Activated T-cell treated with anti-CD3 and anti-CD28 coated beads, Interleukin-2, amount 50 U/mL, for 24 hours (primary cell): ENCODE data around the gene SLC24A3.
"Not testable (repeated sequence)": the region's sequence is repeated elsewhere in the genome, so short reads cannot be mapped to it uniquely, and the experiment has no call there.

ENCODE experiments used
- DNase-seq: peaks from one replicate; pipeline ENCODE4 v3.0.0-alpha.2; 2020
- H3K27ac Mint-ChIP-seq: 2 replicates; pipeline ENCODE4 v1.8.0; 2020; ENCODE audit warnings: mild to moderate bottlenecking, mixed read lengths
- H3K27me3 Mint-ChIP-seq: 2 replicates; pipeline ENCODE4 v1.8.0; 2020; ENCODE audit warnings: mixed read lengths
- H3K36me3 Mint-ChIP-seq: 2 replicates; pipeline ENCODE4 v1.8.0; 2020; ENCODE audit warnings: low read depth, mixed read lengths
- H3K4me1 Mint-ChIP-seq: 2 replicates; pipeline ENCODE4 v1.8.0; 2020; ENCODE audit warnings: low read depth, mixed read lengths
- H3K4me3 Mint-ChIP-seq: 2 replicates; pipeline ENCODE4 v1.8.0; 2020; ENCODE audit warnings: mild to moderate bottlenecking, moderate library complexity, mixed read lengths
- H3K9me3 Mint-ChIP-seq: 2 replicates; pipeline ENCODE4 v1.8.0; 2020; ENCODE audit warnings: mixed read lengths

The SLC24A3 gene

DNA sequence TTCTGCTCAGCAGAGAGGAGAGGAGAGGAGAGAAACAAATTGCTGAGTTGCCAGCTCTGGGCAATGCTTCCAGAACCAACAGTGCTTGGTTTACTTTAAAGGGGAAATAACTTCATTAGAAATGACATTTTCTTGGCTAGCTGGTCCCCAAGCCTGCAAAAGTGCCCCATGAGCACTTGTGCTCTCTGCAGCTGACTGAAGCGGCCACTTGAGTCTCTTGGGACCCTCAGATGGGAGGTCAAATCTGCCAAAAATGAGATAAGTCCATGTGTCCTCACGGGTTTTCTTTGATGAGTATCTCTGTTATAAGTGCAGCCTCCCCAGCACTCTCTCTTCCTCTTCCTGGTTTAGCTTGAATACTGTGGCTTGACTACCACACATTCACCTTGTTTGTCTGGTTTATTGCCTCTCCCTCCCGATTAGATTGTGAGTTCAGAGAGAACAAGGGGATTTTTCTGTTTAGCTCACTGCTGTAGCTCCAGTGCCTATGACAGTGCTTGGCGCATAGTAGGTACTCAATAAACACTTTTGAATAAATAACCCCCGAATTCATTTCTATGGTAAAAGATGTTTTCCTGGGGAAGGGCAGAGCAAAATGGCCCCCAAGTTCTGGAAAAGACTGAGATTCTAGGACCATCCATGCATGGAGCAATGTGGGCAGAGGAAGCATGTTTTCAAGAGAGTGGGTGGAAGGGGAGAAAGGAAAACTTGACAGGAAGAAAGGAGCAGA is 538.6 kb downstream of the SLC24A3 start:
- no peak overlapping the region for H3K27ac Mint-ChIP-seq
- H3K27me3 Mint-ChIP-seq: peaks cover 21% of the 10 kb centered on the region
- DNase-seq: no peak
- H3K4me1 Mint-ChIP-seq: no peaks in the 10 kb centered on the region
- no peak overlapping the region for H3K4me3 Mint-ChIP-seq
- H3K9me3 Mint-ChIP-seq: peaks cover 1% of the 10 kb centered on the region
- H3K36me3 Mint-ChIP-seq: no peaks in the 10 kb centered on the region

GRCh38 chr20:19754201-19754600 is 541.8 kb downstream of the SLC24A3 start:
- not testable (repeated sequence) for H3K4me1 Mint-ChIP-seq, H3K27ac Mint-ChIP-seq, H3K4me3 Mint-ChIP-seq, H3K36me3 Mint-ChIP-seq, H3K9me3 Mint-ChIP-seq, DNase-seq
- H3K27me3 Mint-ChIP-seq: peaks cover 41% of the 10 kb centered on the region

DNA sequence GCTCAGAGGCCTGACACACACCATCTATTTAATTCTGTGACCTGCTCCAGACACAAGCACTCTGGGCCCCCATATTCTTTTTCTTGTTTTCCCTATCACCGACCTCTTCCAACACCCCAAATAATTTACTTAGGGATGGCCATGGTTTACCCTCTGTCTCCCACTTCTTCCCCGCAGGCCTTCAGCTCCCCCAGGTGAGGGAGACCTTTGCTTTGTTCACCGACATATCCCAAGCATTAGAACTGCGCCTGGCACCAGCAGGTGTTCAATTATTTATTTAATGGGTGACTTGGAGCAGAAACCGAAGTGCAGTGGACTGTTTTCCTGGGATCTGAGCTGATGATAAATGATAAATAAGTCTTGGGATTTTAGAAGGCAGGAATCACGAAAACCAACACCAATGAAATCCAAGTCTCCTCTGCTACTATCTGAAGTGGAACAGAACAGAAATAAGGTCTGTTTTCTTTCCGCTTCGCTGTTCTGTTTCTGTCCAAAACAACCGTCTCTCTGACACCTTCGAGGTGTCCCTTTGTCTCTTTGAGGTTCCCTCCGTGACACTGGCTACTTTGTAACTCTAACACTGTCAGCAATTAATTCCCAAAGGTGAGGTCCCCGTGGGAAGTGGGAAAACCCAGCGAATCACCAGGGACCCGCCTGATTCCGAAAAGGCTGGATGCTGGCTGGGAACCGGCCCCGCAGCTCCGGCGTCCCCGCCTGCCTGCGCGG is 544.5 kb downstream of the SLC24A3 start:
- DNase-seq: no peak
- no peak overlapping the region for H3K27ac Mint-ChIP-seq
- no peaks in the 10 kb centered on the region for H3K9me3 Mint-ChIP-seq
- no peaks in the 10 kb centered on the region for H3K36me3 Mint-ChIP-seq
- H3K27me3 Mint-ChIP-seq: peaks cover 54% of the 10 kb centered on the region
- H3K4me1 Mint-ChIP-seq: peaks cover 2% of the 10 kb centered on the region
- no peak overlapping the region for H3K4me3 Mint-ChIP-seq

GRCh38 chr20:19757487-19758132 is 545.2 kb downstream of the SLC24A3 start:
- Mint-ChIP-seq H3K4me3 (peak overlapping the region; percentile 46), H3K4me1 (peaks cover 2% of the 10 kb centered on the region), H3K27me3 (peaks cover 60% of the 10 kb centered on the region), H3K9me3 (no peaks in the 10 kb centered on the region), H3K27ac (no peak overlapping the region), H3K36me3 (no peaks in the 10 kb centered on the region)
- peak; percentile 31 for DNase-seq

GRCh38 chr20:19758133-19758500 is 545.7 kb downstream of the SLC24A3 start, which contains the start of gene RIN2:
Gene RIN2, plus strand, starts transcription at chr20:19758258. Its CDS starts 131,344 bp downstream, at chr20:19889602.
- Mint-ChIP-seq H3K36me3 (no peaks in the 10 kb centered on the region), H3K27me3 (peaks cover 60% of the 10 kb centered on the region), H3K4me1 (peaks cover 2% of the 10 kb centered on the region), H3K9me3 (no peaks in the 10 kb centered on the region), H3K27ac (no peak within 1 kb of the TSS), H3K4me3 (peak within 1 kb of the TSS; percentile 46)
- DNase-seq: no peak

DNA sequence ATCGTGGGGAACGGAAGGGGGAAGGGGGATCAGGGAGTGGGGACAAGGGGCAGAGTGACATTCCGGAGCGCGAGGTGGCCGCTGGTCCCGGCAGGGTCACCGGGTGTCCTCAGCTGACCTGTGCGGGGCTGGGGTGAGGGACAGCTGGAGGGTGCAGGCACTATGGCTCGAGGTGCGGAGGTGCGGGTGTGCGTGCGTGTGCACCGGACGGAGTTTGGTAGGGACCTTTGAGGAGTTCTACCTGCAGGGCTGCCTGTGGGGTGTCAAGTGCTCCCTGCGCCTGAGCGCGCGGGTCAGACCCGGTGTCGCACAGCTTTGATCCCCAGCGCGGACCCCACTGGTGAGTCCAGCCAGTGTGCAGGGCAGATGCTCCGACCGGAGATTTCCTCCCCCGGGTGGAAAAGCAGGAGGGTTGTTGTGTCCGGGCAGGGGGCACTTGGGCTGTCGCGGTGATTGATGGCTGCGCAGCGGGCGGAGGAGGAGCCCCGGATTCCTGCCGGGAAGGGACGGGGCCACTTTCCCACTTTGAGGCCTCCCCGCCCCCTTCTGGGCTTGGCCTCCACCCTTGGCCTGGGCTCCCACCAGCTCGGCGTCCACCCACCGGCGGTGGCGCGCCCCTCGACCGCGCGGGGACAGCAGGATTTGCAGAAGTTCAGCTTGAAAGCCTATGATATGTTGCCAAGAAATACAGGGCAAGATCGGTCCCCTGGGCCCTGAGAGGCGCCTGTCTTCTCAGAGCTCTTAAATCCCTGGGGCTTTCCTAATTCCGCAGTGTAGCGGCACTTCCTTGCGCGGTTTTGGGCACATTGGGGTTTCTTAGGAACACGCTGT is 546.3 kb downstream of the SLC24A3 start:
- Mint-ChIP-seq H3K27me3 (peaks cover 57% of the 10 kb centered on the region), H3K36me3 (no peaks in the 10 kb centered on the region), H3K9me3 (no peaks in the 10 kb centered on the region), H3K4me1 (peaks cover 2% of the 10 kb centered on the region), H3K4me3 (peak overlapping the region; percentile 27), H3K27ac (no peak overlapping the region)
- no peak for DNase-seq

DNA sequence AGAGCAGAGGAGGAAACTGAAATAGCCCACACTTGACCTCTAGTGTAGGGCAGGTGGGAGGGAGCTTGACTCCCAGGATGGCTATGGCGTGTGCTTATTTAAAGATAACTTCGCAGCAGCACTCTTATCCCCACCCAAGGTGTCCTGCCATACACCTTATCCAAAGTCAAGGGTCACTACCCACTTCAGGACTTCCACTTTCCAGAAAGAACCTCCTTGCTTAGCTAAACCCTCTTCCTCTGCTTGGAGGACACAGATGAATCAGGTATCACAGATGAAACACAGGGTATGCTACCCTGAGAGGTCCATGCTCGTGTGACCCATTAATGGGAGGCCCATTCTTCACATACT is 547.9 kb downstream of the SLC24A3 start:
- no peak overlapping the region for H3K27ac Mint-ChIP-seq
- no peak overlapping the region for H3K4me3 Mint-ChIP-seq
- peaks cover 57% of the 10 kb centered on the region for H3K27me3 Mint-ChIP-seq
- no peaks in the 10 kb centered on the region for H3K9me3 Mint-ChIP-seq
- peaks cover 2% of the 10 kb centered on the region for H3K4me1 Mint-ChIP-seq
- H3K36me3 Mint-ChIP-seq: no peaks in the 10 kb centered on the region
- DNase-seq: no peak

- H3K36me3 Mint-ChIP-seq: no peaks in the 10 kb centered on the region
- peaks cover 55% of the 10 kb centered on the region for H3K27me3 Mint-ChIP-seq
- H3K4me3 Mint-ChIP-seq: no peak overlapping the region
- H3K9me3 Mint-ChIP-seq: no peaks in the 10 kb centered on the region
- no peak for DNase-seq
- H3K4me1 Mint-ChIP-seq: peaks cover 2% of the 10 kb centered on the region
- H3K27ac Mint-ChIP-seq: no peak overlapping the region
These were observed 548.9 kb downstream of the SLC24A3 start for GRCh38 chr20:19761326-19761725.

DNA sequence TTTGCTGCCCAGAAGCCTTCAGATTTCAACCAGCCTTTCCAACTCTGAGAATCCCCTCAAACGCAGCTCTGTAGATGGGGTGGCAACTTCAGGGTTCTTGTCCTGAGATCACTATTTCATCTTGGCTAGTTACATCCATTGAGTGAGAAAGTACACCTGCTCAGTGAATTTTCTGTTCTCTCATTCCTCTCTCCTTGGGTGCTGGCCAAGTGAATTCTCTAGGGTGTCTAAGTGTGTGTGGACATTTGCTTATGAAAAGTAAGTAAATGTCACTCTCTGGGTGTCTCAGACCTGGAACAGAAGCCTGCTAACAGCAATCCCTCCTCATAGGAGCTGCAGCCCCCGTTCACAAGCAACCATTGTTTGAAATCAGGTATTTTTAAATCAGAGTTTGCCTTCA is 549.4 kb downstream of the SLC24A3 start:
- no peak for DNase-seq
- H3K9me3 Mint-ChIP-seq: no peaks in the 10 kb centered on the region
- no peaks in the 10 kb centered on the region for H3K36me3 Mint-ChIP-seq
- peaks cover 53% of the 10 kb centered on the region for H3K27me3 Mint-ChIP-seq
- peaks cover 2% of the 10 kb centered on the region for H3K4me1 Mint-ChIP-seq
- no peak overlapping the region for H3K4me3 Mint-ChIP-seq
- H3K27ac Mint-ChIP-seq: no peak overlapping the region

GRCh38 chr20:19764207-19764606 is 551.8 kb downstream of the SLC24A3 start:
- H3K4me1 Mint-ChIP-seq: no peaks in the 10 kb centered on the region
- H3K27me3 Mint-ChIP-seq: peaks cover 42% of the 10 kb centered on the region
- no peak overlapping the region for H3K4me3 Mint-ChIP-seq
- H3K9me3 Mint-ChIP-seq: no peaks in the 10 kb centered on the region
- no peaks in the 10 kb centered on the region for H3K36me3 Mint-ChIP-seq
- no peak overlapping the region for H3K27ac Mint-ChIP-seq
- no peak for DNase-seq

- no peaks in the 10 kb centered on the region for H3K36me3 Mint-ChIP-seq
- no peak overlapping the region for H3K27ac Mint-ChIP-seq
- no peaks in the 10 kb centered on the region for H3K9me3 Mint-ChIP-seq
- no peak overlapping the region for H3K4me3 Mint-ChIP-seq
- peaks cover 35% of the 10 kb centered on the region for H3K27me3 Mint-ChIP-seq
- no peaks in the 10 kb centered on the region for H3K4me1 Mint-ChIP-seq
- DNase-seq: no peak
These were observed 552.8 kb downstream of the SLC24A3 start for GRCh38 chr20:19765266-19765665.

GRCh38 chr20:19765913-19766312 is 553.5 kb downstream of the SLC24A3 start:
- Mint-ChIP-seq H3K9me3 (no peaks in the 10 kb centered on the region), H3K27ac (no peak overlapping the region), H3K36me3 (no peaks in the 10 kb centered on the region), H3K4me3 (no peak overlapping the region), H3K4me1 (no peaks in the 10 kb centered on the region), H3K27me3 (peaks cover 29% of the 10 kb centered on the region)
- DNase-seq: no peak

GRCh38 chr20:19767070-19767469 is 554.6 kb downstream of the SLC24A3 start:
- Mint-ChIP-seq H3K27me3 (peaks cover 21% of the 10 kb centered on the region), H3K4me3 (no peak overlapping the region), H3K27ac (no peak overlapping the region)

GRCh38 chr20:19768325-19768842 is 555.9 kb downstream of the SLC24A3 start:
- Mint-ChIP-seq H3K27me3 (peaks cover 16% of the 10 kb centered on the region), H3K36me3 (no peaks in the 10 kb centered on the region), H3K27ac (no peak overlapping the region), H3K4me3 (no peak overlapping the region), H3K9me3 (no peaks in the 10 kb centered on the region), H3K4me1 (no peaks in the 10 kb centered on the region)
- DNase-seq: no peak

More at GRCh38 chr20:19767070-19767469, 554.6 kb downstream of the SLC24A3 start:
- Mint-ChIP-seq H3K36me3 (no peaks in the 10 kb centered on the region), H3K4me1 (no peaks in the 10 kb centered on the region), H3K9me3 (no peaks in the 10 kb centered on the region)
- no peak for DNase-seq
